AG08396 (cell line): ENCODE data around the gene CACNA1H.
A peak's percentile ranks its signal among the peaks of the same experiment; 100 is the strongest.

Experiments used
- DNase-seq: peaks from one replicate; pipeline ENCODE4 v3.0.0; 2012; ENCODE audit warnings: low spot score, mixed read lengths

The CACNA1H gene

DNA sequence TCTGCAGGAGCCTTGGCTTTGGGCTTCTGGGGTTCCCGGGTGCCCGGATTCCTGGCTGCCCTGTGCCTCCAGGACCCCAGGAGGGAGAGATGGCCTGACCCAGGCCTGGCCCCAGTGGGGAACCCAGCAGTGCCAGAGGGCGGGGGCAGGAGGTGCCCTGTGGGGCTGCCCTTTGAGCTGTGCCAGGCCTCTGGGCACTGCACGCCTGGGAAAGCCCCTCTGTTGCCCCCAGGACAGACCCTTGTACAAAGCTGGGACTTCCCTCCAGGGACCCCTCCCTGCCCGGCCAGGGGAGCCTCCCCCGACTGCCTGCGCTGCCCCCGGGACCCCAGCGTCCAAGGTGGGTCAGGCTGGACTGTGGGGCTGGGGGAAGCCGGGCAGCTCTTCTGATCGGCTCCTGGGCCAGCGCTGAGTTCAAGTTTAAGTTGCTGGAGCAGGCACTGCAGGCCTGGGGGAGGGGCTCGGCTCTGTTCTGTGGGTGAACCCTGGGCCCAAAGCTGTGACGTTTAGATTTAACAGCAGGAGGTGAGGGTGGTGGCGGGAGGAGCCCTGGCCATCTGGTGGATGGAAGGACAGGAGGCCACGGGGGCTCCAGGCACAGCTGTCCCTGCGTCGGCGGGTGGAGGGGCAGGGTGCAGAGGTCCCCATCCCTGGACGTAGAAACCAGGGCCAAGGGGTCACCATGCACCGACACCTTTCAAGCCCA is 29.2 kb upstream of the CACNA1H start:
- DNase-seq: no peak

- no peak for DNase-seq
These were observed 28.6 kb upstream of the CACNA1H start for GRCh38 chr16:1124291-1124690.

GRCh38 chr16:1124795-1125194 is 28.1 kb upstream of the CACNA1H start:
- no peak for DNase-seq

GRCh38 chr16:1125471-1125870 is 27.4 kb upstream of the CACNA1H start:
- peak; percentile 88 for DNase-seq

DNA sequence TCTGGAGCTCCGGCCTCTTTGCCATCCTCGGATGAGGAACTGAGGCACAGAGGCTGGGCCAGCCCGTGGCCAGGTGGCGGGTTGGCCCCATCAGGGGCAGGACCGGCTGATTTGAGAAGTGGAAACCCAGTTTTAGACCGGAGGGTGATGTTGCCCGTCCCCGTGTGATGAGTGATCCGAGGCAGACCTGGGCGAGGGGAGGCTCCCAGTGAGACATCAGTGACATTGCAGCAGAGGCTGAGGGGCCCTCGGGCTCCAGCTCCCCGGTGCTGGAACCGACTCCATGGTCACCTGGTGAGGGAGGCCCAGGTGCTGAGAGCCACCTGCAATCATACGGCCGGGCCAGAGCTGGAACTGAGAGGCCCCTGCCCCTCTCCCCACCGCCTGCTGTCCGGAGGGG is 26.9 kb upstream of the CACNA1H start:
- no peak for DNase-seq

- DNase-seq: no peak
These were observed 26.3 kb upstream of the CACNA1H start for GRCh38 chr16:1126586-1126985.

GRCh38 chr16:1127101-1127500 is 25.8 kb upstream of the CACNA1H start:
- no peak for DNase-seq

DNA sequence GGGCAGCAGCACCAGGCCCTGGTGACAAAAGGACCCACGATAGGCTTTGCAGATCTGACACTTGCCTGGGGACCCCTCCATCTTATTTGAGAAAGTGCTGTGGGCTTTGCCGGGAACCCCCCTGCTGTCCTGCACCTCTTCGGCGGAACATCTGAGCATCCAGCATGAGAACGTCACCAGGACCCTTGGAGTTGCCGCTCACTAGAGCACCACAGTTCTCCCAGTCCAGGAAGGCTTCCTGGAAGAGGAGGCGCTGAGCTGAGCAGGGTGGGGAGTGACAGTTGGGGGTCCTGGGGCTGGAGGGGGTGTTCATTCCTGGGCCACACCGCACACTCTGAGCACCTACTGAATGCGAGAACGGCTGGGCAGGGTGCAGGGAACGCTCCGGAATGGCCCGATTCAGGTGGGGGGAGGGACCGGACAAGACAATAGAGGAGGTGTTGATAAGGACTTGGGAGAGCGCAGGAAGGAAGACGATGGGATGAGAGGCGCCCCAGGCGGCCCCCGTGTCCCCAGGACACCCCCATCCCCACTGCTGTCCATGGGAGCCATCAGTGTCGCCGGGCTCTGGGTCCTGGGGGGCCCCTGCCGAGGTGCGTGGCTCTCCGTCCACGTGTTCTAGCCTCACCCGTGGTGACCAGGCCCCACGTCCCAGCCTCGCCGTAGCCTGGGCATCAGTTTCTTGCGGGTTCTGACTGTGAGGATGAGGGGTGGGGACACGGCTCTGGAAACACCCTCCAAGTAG is 24.8 kb upstream of the CACNA1H start:
- no peak for DNase-seq

GRCh38 chr16:1129106-1129960 is 23.6 kb upstream of the CACNA1H start:
- DNase-seq: no peak

GRCh38 chr16:1130382-1130781 is 22.5 kb upstream of the CACNA1H start:
- DNase-seq: no peak

DNA sequence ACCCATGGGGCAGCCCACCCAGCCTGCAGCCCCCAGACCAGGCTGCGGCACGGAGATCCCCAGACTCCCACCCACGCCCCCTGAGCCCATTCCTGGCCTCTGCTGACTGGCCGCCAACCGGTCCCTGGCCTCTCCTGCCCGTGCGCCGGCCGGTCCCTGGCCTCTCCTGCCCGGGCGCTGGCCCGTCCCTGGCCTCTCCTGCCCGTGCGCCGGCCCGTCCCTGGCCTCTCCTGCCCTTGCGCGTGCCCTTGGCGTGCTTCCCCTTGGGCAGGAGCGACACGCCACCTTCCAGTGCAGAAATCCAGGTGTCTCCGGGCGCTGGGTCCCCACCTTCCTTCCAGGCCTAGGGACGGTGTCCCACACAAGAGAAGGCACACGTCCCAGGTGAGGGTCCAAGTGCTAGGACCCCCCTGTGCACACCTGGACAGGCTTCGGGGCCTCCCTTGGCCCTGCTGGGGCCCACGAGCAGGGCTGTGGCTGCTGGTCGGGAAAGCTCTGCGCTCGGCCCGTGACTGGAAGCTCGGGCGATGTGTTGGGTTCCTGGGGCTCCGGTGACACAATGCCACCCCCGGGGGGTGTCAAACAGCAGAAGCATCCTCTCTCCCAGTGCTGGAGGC is 21.4 kb upstream of the CACNA1H start:
- DNase-seq: no peak

- no peak for DNase-seq
These were observed 20.5 kb upstream of the CACNA1H start for GRCh38 chr16:1132431-1132830.

GRCh38 chr16:1133271-1133670 is 19.6 kb upstream of the CACNA1H start:
- DNase-seq: no peak

GRCh38 chr16:1133810-1134520 is 18.9 kb upstream of the CACNA1H start:
- no peak for DNase-seq

DNA sequence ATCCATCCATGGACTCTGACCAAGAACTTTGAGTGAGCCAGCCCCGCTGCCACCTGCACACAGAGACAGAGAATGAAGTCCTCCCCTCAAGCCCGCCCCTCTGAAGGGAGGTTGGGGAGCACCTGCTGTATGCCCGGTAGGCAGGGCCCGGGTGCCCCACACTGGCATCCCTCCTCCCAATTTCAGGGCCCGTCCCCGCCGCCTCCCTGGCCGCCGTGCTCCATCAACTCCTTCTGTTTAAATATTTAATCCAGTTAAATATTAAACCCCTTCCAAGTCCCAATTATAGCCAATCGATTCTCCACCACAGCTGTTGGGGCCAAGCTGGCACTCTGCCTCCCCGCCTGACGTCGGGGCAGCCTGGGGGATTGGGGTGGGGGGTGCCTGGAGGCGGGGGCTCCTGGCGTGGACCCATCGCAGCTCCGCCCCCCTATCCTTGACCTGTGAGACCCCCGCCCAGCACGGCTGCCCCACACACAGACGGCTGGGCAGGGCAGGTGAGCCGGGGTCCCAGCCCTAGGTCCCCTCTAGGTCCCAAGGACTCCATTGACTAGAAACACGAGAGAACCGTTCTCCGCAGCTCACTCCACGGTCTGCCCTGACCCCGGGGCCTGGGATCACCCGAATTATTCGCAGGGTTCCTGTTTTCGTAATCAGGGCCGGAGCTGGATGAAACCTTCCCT is 18.0 kb upstream of the CACNA1H start:
- no peak for DNase-seq

- DNase-seq: no peak
These were observed 17.5 kb upstream of the CACNA1H start for GRCh38 chr16:1135459-1135825.

DNA sequence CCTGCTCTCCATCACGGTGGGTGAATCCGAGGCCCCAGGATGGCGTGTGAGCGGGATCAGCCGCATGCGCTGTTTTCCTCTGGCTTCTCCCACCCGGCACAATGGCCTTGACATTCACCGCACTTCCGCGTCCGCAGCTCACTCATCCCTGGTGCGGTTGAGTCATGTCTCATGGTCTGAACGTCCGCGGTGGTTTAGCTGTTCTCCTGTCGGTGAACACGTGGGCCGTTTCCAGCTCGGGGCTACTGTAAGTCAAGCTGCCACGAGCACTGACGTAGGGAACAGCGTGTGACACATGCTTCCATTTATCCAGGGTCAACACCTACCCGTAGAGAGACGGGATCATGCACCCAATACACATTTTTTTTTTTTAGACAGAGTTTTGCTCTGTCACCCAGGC is 15.3 kb upstream of the CACNA1H start:
- no peak for DNase-seq

GRCh38 chr16:1140582-1141162 is 12.2 kb upstream of the CACNA1H start:
- DNase-seq: no peak

DNA sequence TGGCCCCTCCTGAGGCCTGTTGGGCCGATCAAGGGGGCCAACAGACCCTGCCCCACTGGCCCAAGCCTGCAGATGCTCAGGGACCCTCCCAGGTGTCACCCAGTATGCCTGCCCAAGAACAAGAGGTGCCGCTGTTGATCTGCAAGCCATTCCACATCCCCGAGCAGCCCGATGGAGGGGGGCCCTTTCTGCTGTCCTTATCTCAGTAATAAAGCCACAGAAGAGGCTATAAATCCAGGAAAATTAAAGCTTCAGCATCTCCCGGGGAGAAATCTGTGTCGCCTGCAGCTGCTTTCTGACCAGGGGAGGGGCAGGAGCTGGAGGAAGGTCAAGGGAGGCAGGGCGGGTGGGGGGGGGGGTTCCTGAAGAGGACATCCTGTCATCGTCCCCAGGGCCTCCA is 11.7 kb upstream of the CACNA1H start:
- DNase-seq: no peak

DNA sequence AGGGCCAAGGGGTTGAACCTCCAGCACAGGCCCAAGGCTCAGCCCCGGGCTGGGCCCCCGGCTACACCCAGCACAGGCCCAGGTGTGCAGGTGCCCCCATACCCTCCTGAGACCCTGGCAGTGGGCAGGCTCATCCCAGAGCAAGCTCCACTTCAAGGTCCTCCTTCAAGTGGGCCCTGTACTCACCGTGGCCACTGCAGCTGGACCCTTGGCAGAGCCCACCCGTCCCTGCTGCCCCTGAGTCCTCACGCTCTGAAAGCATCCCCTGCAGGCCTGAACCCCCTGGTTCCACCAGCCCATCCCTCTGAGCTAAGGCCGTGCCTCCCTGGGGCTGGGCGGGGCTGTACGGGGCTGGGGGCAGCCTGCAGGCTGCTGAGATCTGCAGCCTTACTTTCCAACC is 11.2 kb upstream of the CACNA1H start:
- no peak for DNase-seq

- no peak for DNase-seq
These were observed 10.0 kb upstream of the CACNA1H start for GRCh38 chr16:1142911-1143310.
